Right lobe of liver (tissue), 4 donors: ENCODE measurements around the gene ADAMTS3.

ENCODE experiments used
- CTCF ChIP-seq, 4 donors: fragments of 200-600 bp in 3 of 4; fragments of 450-650 bp in 1 of 4; IDR thresholded peaks; one replicate each; pipeline versions ENCODE4 v1.5.1 to v1.8.0; 2016 to 2022; ENCODE audit warnings: antibody characterized with exemption in 4 of 4, mild to moderate bottlenecking in 2 of 4
- POLR2A ChIP-seq: fragments of 450-650 bp; IDR thresholded peaks from one replicate; pipeline ENCODE4 v1.6.1; 2017; ENCODE audit warnings: antibody characterized with exemption, mild to moderate bottlenecking
- donor health status: DM: no; HTN: no; CAD: no.
- donor health status: DM: no; HTN: no; CAD: no.
- donor health status: DM: no; HTN: yes; CAD: no.

GRCh38 chr4:72602396-72603376, 33.7 kb upstream of the ADAMTS3 start:
- TF ChIP-seq CTCF (IDR thresholded peaks at IDR 0.05) (no peak), POLR2A (no peak)
